GDM1 (cell line): Measurements from ENCODE around the gene FRS2.

Experiments used
- DNase-seq: peaks from one replicate; lab custom pipeline; 2025; lab: John Stamatoyannopoulos, UW

The FRS2 gene

GRCh38 chr12:69466867-69467266 is 3.3 kb upstream of the FRS2 start:
- no peak for DNase-seq

GRCh38 chr12:69467366-69467765 is 2.8 kb upstream of the FRS2 start:
- DNase-seq = no peak

- DNase-seq = no peak
These were observed 1.8 kb upstream of the FRS2 start for GRCh38 chr12:69468237-69469026.

GRCh38 chr12:69469854-69470188 is 367 bp upstream of the FRS2 start:
- DNase-seq = no peak

GRCh38 chr12:69471076-69471430 is 865 bp downstream of the FRS2 start:
- DNase-seq = no peak

GRCh38 chr12:69471667-69472385 is 1.6 kb downstream of the FRS2 start:
- DNase-seq = no peak

GRCh38 chr12:69473262-69473661 is 3.1 kb downstream of the FRS2 start:
- no peak for DNase-seq

- DNase-seq = no peak
These were observed 4.3 kb downstream of the FRS2 start for GRCh38 chr12:69474456-69474855.

GRCh38 chr12:69475237-69475975 is 5.2 kb downstream of the FRS2 start:
- DNase-seq = no peak

- DNase-seq = no peak
These were observed 6.3 kb downstream of the FRS2 start for GRCh38 chr12:69476276-69477017.

GRCh38 chr12:69479675-69480074 is 9.5 kb downstream of the FRS2 start:
- DNase-seq = no peak

- no peak for DNase-seq
These were observed 10.5 kb downstream of the FRS2 start for GRCh38 chr12:69480698-69481097.

GRCh38 chr12:69481133-69481532 is 10.9 kb downstream of the FRS2 start:
- no peak for DNase-seq

- no peak for DNase-seq
These were observed 13.5 kb downstream of the FRS2 start for GRCh38 chr12:69483700-69484099.

- no peak for DNase-seq
These were observed 14.2 kb downstream of the FRS2 start for GRCh38 chr12:69484428-69484827.

GRCh38 chr12:69490920-69491643 is 20.9 kb downstream of the FRS2 start:
- DNase-seq = no peak

- no peak for DNase-seq
These were observed 22.6 kb downstream of the FRS2 start for GRCh38 chr12:69492739-69493138.

- no peak for DNase-seq
These were observed 24.9 kb downstream of the FRS2 start for GRCh38 chr12:69495071-69495470.

- DNase-seq = no peak
These were observed 27.3 kb downstream of the FRS2 start for GRCh38 chr12:69497308-69498026.

- DNase-seq = no peak
These were observed 30.4 kb downstream of the FRS2 start for GRCh38 chr12:69500631-69501030.
